HepG2 (cell line): ENCODE measurements around the gene ZNF425. TPM values are rescaled to one million over a fixed set of nuclear protein-coding genes. Genes with fewer than 3 reads are reported as not detected.

ENCODE experiments used
- ATF7-NPFF ChIP-seq: sonication (generic); formaldehyde crosslinking; IDR thresholded peaks from 2 replicates; pipeline ENCODE4 v1.8.1; 2023; ENCODE audit warnings: mild to moderate bottlenecking, low read depth, missing genetic modification reagents, moderate library complexity
- FOXO4 ChIP-seq: sonication (generic); formaldehyde crosslinking; conservative IDR thresholded peaks from 2 replicates; pipeline ENCODE4 v1.8.1; 2023; ENCODE audit warnings: missing genetic modification reagents
- GATAD2A ChIP-seq: IDR thresholded peaks from 2 replicates; pipeline ENCODE4 v1.6.1; 2016
- MED13 ChIP-seq: sonication (generic); formaldehyde crosslinking; IDR thresholded peaks from 2 replicates; pipeline ENCODE4 v1.5.0; 2020; ENCODE audit warnings: missing genetic modification reagents
- MXI1 ChIP-seq: IDR thresholded peaks from 3 replicates; pipeline ENCODE4 v1.6.1; 2012; ENCODE audit warnings: low read depth, low read length, inconsistent platforms, borderline replicate concordance
- NFKB2 ChIP-seq: sonication (generic); formaldehyde crosslinking; IDR thresholded peaks from 2 replicates; pipeline ENCODE4 v1.4.0; 2020; ENCODE audit warnings: missing genetic modification reagents, borderline replicate concordance
- NR3C1 ChIP-seq: sonication (generic); formaldehyde crosslinking; IDR thresholded peaks from 2 replicates; pipeline ENCODE4 v1.4.0; 2020; ENCODE audit warnings: missing genetic modification reagents
- PAX8 ChIP-seq: sonication (generic); formaldehyde crosslinking; IDR thresholded peaks from 2 replicates; pipeline ENCODE4 v1.8.0; 2022; ENCODE audit warnings: mild to moderate bottlenecking, missing genetic modification reagents, borderline replicate concordance
- ZMAT3 ChIP-seq: sonication (generic); formaldehyde crosslinking; conservative IDR thresholded peaks from 2 replicates; pipeline ENCODE4 v1.7.0; 2021; ENCODE audit warnings: missing genetic modification reagents
- ZNF225 ChIP-seq: sonication (generic); formaldehyde crosslinking; IDR thresholded peaks from 2 replicates; pipeline ENCODE4 v1.4.0; 2020; ENCODE audit warnings: mild to moderate bottlenecking, missing genetic modification reagents
- ZNF556 ChIP-seq: sonication (generic); formaldehyde crosslinking; IDR thresholded peaks from 2 replicates; pipeline ENCODE4 v1.4.0; 2020; ENCODE audit warnings: mild to moderate bottlenecking, missing genetic modification reagents, borderline replicate concordance
- polyA plus RNA-seq, 8 experiments: library from polyadenylated mRNA; depleted of rRNA in 3 of 8; stranded (reverse) in 7 of 8; unstranded in 1 of 8; fragments of >200 nt; fragmentation: Illumina TruSeq in 4 of 8; extraction: Trizol in 4 of 8; gene quantifications; 2 replicates each; pipeline versions ENCODE4 v1.2.1 to v1.2.3, GENCODE V29; 2011 to 2016; ENCODE audit warnings: low read depth in 4 of 8, missing spikeins in 1 of 8, mixed read lengths in 1 of 8; ENCODE audit not compliant: insufficient read depth in 1 of 8
- total RNA-seq, 5 experiments: library from RNA; depleted of rRNA; stranded (reverse); fragments of >200 nt; fragmentation: Illumina TruSeq; extraction: Trizol; gene quantifications; 2 replicates each; pipeline ENCODE4 v1.2.3, GENCODE V29; 2016; ENCODE audit warnings: low read depth in 1 of 5
- TF ChIP-seq, protein P1 (sequence below), 2 experiments: sonication (generic) in 1 of 2; formaldehyde crosslinking in 1 of 2; IDR thresholded peaks; 2 replicates each; pipeline versions ENCODE4 v1.6.1 to v1.9.0; 2014 to 2022; ENCODE audit warnings: antibody characterized with exemption in 1 of 2, borderline replicate concordance in 1 of 2, inconsistent platforms in 1 of 2, low read depth in 1 of 2, missing genetic modification reagents in 1 of 2
- TF ChIP-seq, protein P2 (sequence below): sonication (generic); formaldehyde crosslinking; IDR thresholded peaks from 2 replicates; pipeline ENCODE4 v1.5.0; 2020; ENCODE audit warnings: missing genetic modification reagents, mild to moderate bottlenecking, borderline replicate concordance
- TF ChIP-seq, protein P3 (sequence below): sonication (generic); formaldehyde crosslinking; IDR thresholded peaks from 2 replicates; pipeline ENCODE4 v1.4.0; 2020; ENCODE audit warnings: missing genetic modification reagents
- TF ChIP-seq, protein P4 (sequence below): sonication (generic); formaldehyde crosslinking; IDR thresholded peaks from 2 replicates; pipeline ENCODE4 v1.8.0; 2022; ENCODE audit warnings: low read depth, missing genetic modification reagents

ZNF425 gene
- total and polyA plus RNA-seq, 2 of the 13 experiments (the other 11 are each of a cell fraction or from before 2014, with no cell fraction given): 0.51 to 1.1 TPM

DNA sequence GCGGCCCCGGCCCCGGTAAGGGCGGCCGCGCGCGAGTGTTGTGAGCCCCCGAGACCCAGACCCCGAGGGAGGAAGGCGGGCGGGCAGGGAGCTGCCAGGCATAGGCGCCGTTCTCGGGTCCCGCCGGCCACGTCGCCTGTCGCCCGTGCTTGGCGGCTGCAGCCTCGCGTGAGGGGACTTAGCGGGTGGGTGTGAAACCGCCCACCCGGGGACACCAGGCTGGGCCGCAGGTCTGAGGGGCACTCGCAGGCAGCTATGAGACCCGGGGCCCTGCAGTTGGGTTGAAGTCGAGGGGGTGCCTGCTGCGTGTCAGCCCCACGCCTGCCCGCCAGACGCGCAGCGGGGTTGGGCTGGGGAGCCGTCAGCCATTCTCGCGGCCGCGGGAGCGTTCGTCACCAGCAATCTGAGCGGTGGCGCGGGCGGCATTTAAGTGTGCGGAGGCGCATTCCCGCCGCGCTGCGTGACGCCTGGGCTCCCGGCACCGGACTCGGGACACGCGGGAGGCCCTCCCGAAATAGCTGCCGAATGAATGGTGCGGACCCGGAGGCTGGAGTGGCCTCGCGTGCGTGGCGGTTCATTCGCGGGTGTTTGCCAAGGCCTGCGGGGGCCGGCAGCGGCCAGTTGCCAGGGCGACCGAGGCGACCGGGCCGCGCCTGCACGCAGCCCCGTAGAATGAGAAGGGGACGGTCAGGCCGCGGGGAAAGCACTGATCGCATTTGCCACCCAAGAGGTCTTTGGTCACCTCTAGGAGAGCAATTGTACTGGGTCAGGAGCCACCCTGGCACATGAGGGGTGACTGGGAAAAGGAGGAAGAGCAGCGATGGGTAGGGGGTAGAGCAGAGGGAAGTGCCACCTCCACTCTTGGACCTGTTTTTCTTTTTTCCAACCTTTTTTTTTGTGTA is 21.9 kb upstream of the ZNF425 start (continued):
- TF ChIP-seq, protein P1, sequence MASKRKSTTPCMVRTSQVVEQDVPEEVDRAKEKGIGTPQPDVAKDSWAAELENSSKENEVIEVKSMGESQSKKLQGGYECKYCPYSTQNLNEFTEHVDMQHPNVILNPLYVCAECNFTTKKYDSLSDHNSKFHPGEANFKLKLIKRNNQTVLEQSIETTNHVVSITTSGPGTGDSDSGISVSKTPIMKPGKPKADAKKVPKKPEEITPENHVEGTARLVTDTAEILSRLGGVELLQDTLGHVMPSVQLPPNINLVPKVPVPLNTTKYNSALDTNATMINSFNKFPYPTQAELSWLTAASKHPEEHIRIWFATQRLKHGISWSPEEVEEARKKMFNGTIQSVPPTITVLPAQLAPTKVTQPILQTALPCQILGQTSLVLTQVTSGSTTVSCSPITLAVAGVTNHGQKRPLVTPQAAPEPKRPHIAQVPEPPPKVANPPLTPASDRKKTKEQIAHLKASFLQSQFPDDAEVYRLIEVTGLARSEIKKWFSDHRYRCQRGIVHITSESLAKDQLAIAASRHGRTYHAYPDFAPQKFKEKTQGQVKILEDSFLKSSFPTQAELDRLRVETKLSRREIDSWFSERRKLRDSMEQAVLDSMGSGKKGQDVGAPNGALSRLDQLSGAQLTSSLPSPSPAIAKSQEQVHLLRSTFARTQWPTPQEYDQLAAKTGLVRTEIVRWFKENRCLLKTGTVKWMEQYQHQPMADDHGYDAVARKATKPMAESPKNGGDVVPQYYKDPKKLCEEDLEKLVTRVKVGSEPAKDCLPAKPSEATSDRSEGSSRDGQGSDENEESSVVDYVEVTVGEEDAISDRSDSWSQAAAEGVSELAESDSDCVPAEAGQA (IDR thresholded peaks at IDR 0.05; ENCODE audit: low read depth): no peak
- TF ChIP-seq, protein P1 (CRISPR knock-in tag; IDR thresholded peaks at IDR 0.05; ENCODE audit: borderline replicate concordance): no peak
- TF ChIP-seq, protein P2, sequence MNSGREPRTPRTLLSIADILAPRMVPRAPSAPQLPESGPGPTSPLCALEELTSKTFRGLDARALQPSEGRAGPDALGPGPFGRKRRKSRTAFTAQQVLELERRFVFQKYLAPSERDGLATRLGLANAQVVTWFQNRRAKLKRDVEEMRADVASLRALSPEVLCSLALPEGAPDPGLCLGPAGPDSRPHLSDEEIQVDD (CRISPR knock-in tag): peak; percentile 55; the same call in 1 of the 2 replicates
- TF ChIP-seq FOXO4 (no peak), NR3C1 (CRISPR knock-in tag) (no peak), ZMAT3 (CRISPR knock-in tag) (peak; percentile 87; the same call in 1 of the 2 replicates), ZNF225 (CRISPR knock-in tag) (no peak), MXI1 (peak; percentile 40; the same call in 2 of the 3 replicates), ATF7-NPFF (peak; percentile 60; the same call in 1 of the 2 replicates), NFKB2 (no peak; the same call in 1 of the 2 replicates), MED13 (CRISPR knock-in tag) (no peak), ZNF556 (CRISPR knock-in tag) (no peak), PAX8 (no peak; the same call in 1 of the 2 replicates), GATAD2A (CRISPR knock-in tag) (peak; percentile 34; the same call in 1 of the 2 replicates)
- TF ChIP-seq, protein P3, sequence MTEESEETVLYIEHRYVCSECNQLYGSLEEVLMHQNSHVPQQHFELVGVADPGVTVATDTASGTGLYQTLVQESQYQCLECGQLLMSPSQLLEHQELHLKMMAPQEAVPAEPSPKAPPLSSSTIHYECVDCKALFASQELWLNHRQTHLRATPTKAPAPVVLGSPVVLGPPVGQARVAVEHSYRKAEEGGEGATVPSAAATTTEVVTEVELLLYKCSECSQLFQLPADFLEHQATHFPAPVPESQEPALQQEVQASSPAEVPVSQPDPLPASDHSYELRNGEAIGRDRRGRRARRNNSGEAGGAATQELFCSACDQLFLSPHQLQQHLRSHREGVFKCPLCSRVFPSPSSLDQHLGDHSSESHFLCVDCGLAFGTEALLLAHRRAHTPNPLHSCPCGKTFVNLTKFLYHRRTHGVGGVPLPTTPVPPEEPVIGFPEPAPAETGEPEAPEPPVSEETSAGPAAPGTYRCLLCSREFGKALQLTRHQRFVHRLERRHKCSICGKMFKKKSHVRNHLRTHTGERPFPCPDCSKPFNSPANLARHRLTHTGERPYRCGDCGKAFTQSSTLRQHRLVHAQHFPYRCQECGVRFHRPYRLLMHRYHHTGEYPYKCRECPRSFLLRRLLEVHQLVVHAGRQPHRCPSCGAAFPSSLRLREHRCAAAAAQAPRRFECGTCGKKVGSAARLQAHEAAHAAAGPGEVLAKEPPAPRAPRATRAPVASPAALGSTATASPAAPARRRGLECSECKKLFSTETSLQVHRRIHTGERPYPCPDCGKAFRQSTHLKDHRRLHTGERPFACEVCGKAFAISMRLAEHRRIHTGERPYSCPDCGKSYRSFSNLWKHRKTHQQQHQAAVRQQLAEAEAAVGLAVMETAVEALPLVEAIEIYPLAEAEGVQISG (CRISPR knock-in tag): no peak
- TF ChIP-seq, protein P4, sequence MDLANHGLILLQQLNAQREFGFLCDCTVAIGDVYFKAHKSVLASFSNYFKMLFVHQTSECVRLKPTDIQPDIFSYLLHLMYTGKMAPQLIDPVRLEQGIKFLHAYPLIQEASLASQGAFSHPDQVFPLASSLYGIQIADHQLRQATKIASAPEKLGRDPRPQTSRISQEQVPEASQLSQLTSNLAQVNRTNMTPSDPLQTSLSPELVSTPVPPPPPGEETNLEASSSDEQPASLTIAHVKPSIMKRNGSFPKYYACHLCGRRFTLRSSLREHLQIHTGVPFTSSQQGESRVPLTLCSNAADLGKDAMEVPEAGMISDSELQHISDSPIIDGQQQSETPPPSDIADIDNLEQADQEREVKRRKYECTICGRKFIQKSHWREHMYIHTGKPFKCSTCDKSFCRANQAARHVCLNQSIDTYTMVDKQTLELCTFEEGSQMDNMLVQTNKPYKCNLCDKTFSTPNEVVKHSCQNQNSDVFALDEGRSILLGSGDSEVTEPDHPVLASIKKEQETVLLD (CRISPR knock-in tag): no peak
